ENCODE results near the gene AATK.
"Not testable (repeated sequence)": the region's sequence is repeated elsewhere in the genome, so short reads cannot be mapped to it uniquely, and the experiment has no call there.

The AATK gene

GRCh38 chr17:81161536-81161935 is 4.5 kb downstream of the AATK start:
- DNase-seq (ENCODE audit: low read depth, low spot score) = no peak

GRCh38 chr17:81160747-81161453 is 5.1 kb downstream of the AATK start:
- no peak for DNase-seq (ENCODE audit: low read depth, low spot score)

GRCh38 chr17:81160306-81160705 is 5.7 kb downstream of the AATK start:
- no peak for DNase-seq (ENCODE audit: low read depth, low spot score)

GRCh38 chr17:81159611-81160265 is 6.3 kb downstream of the AATK start:
- no peak for DNase-seq (ENCODE audit: low read depth, low spot score)

GRCh38 chr17:81158688-81159590 is 7.1 kb downstream of the AATK start:
- no peak for DNase-seq (ENCODE audit: low read depth, low spot score)

GRCh38 chr17:81157848-81158687 is 8.0 kb downstream of the AATK start:
- no peak for DNase-seq (ENCODE audit: low read depth, low spot score)

- DNase-seq (ENCODE audit: low read depth, low spot score) = no peak
These were observed 8.9 kb downstream of the AATK start for GRCh38 chr17:81156866-81157805.

GRCh38 chr17:81154961-81155360 is 11.1 kb downstream of the AATK start:
- no peak for DNase-seq (ENCODE audit: low read depth, low spot score)

- not testable (repeated sequence) for DNase-seq (ENCODE audit: low read depth, low spot score)
These were observed 12.0 kb downstream of the AATK start for GRCh38 chr17:81154016-81154415.

- no peak for DNase-seq (ENCODE audit: low read depth, low spot score)
These were observed 12.6 kb downstream of the AATK start for GRCh38 chr17:81153340-81153803.

- DNase-seq (ENCODE audit: low read depth, low spot score) = no peak
These were observed 13.7 kb downstream of the AATK start for GRCh38 chr17:81152288-81152828.

GRCh38 chr17:81151278-81151677 is 14.7 kb downstream of the AATK start:
- DNase-seq (ENCODE audit: low read depth, low spot score) = no peak

GRCh38 chr17:81150377-81151077 is 15.5 kb downstream of the AATK start:
- DNase-seq (ENCODE audit: low read depth, low spot score) = no peak

- DNase-seq (ENCODE audit: low read depth, low spot score) = no peak
These were observed 17.0 kb downstream of the AATK start for GRCh38 chr17:81148986-81149533.

GRCh38 chr17:81148571-81148970 is 17.4 kb downstream of the AATK start:
- no peak for DNase-seq (ENCODE audit: low read depth, low spot score)

- DNase-seq (ENCODE audit: low read depth, low spot score) = no peak
These were observed 18.3 kb downstream of the AATK start for GRCh38 chr17:81147701-81148100.

- not testable (repeated sequence) for DNase-seq (ENCODE audit: low read depth, low spot score)
These were observed 19.8 kb downstream of the AATK start for GRCh38 chr17:81146208-81146607.

GRCh38 chr17:81144423-81144781 is 21.6 kb downstream of the AATK start:
- no peak for DNase-seq (ENCODE audit: low read depth, low spot score)

Data from iPS DF 19.7 (cell line).